ENCODE results near the gene DYNC2H1.

GRCh38 chr11:103164093-103164796, 55.0 kb downstream of the DYNC2H1 start:
- no peak for TF ChIP-seq CTCF (IDR thresholded peaks at IDR 0.05)
- no peak for TF ChIP-seq POLR2A (IDR thresholded peaks at IDR 0.05)

Measured in prostate gland (tissue), 2 donors.